GM23248 (cell line): ENCODE measurements around the gene KCTD6. TPM values are rescaled to one million over a fixed set of nuclear protein-coding genes. Genes with fewer than 3 reads are reported as not detected.
A peak's percentile ranks its signal among the peaks of the same experiment; 100 is the strongest.

Experiments used
- DNase-seq: peaks from one replicate; pipeline ENCODE4 v3.0.0-alpha.2; 2015
- H2AFZ ChIP-seq: fragments of 200-600 bp; sonication (generic); 2 replicates; pipeline ENCODE4 v1.6.1; 2016; ENCODE audit warnings: antibody characterized with exemption
- H3F3A ChIP-seq: fragments of 200-600 bp; sonication (generic); 2 replicates; pipeline ENCODE4 v1.6.1; 2016; ENCODE audit warnings: mild to moderate bottlenecking, antibody characterized with exemption, mixed run types; ENCODE audit not compliant: insufficient read depth
- H3K27ac ChIP-seq: fragments of 200-600 bp; sonication (generic); 2 replicates; pipeline ENCODE4 v1.5.1; 2016; ENCODE audit warnings: mild to moderate bottlenecking
- H3K27me3 ChIP-seq: fragments of 200-600 bp; sonication (generic); replicated peaks from 2 replicates; pipeline ENCODE4 v1.6.1; 2016; ENCODE audit warnings: mild to moderate bottlenecking; ENCODE audit not compliant: insufficient read depth
- H3K36me3 ChIP-seq: fragments of 200-600 bp; sonication (generic); 2 replicates; pipeline ENCODE4 v1.6.1; 2016; ENCODE audit warnings: low read depth, mild to moderate bottlenecking
- H3K4me1 ChIP-seq: fragments of 200-600 bp; sonication (generic); 2 replicates; pipeline ENCODE4 v1.6.1; 2016; ENCODE audit warnings: mild to moderate bottlenecking; ENCODE audit not compliant: insufficient read depth
- H3K4me2 ChIP-seq: fragments of 200-600 bp; sonication (generic); one replicate; pipeline ENCODE4 v1.6.1; 2016; ENCODE audit warnings: mild to moderate bottlenecking; ENCODE audit not compliant: unreplicated experiment
- H3K4me3 ChIP-seq: fragments of 200-600 bp; sonication (generic); 2 replicates; pipeline ENCODE4 v1.5.1; 2016; ENCODE audit warnings: mild to moderate bottlenecking
- H3K79me2 ChIP-seq: fragments of 200-600 bp; sonication (generic); 2 replicates; pipeline ENCODE4 v1.6.1; 2016; ENCODE audit warnings: mild to moderate bottlenecking; ENCODE audit not compliant: insufficient read depth
- H3K9ac ChIP-seq: fragments of 200-600 bp; sonication (generic); 2 replicates; pipeline ENCODE4 v1.6.1; 2016; ENCODE audit warnings: mild to moderate bottlenecking
- H3K9me2 ChIP-seq: fragments of 200-600 bp; sonication (generic); 2 replicates; pipeline ENCODE4 v1.6.1; 2016; ENCODE audit warnings: mixed run types, mild to moderate bottlenecking, moderate library complexity; ENCODE audit not compliant: insufficient read depth
- H3K9me3 ChIP-seq: fragments of 200-600 bp; sonication (generic); one replicate; pipeline ENCODE4 v1.6.1; 2017; ENCODE audit warnings: low read depth
- H4K20me1 ChIP-seq: fragments of 200-600 bp; sonication (generic); 2 replicates; pipeline ENCODE4 v1.6.0; 2016; ENCODE audit not compliant: insufficient read depth
- EZH2 ChIP-seq: fragments of 200-600 bp; sonication (generic); IDR thresholded peaks from 2 replicates; pipeline ENCODE4 v1.6.1; 2018; ENCODE audit warnings: antibody characterized with exemption, mild to moderate bottlenecking; ENCODE audit not compliant: insufficient read depth, poor library complexity, severe bottlenecking
- EZH2phosphoT487 ChIP-seq: fragments of 200-600 bp; sonication (generic); IDR thresholded peaks from 2 replicates; pipeline ENCODE4 v1.6.1; 2018; ENCODE audit warnings: antibody characterized with exemption, moderate library complexity, mild to moderate bottlenecking, low read depth; ENCODE audit not compliant: insufficient read depth
- WGBS, 2 experiments: methylation state at CpG; one replicate each; pipeline ENCODE4 v1.1.6; 2015 to 2017; ENCODE audit warnings: low lambda C conversion rate in 2 of 2, low coverage in 1 of 2; ENCODE audit errors: missing lambda C conversion rate in 2 of 2; 5-methylcytosine and 5-hydroxymethylcytosine counted together
- in situ Hi-C: fragments of 300-500 bp; cut with MboI; formaldehyde crosslinking; loops from 2 replicates; pipeline ENCODE4 v1.15.0; 2020
- polyA plus RNA-seq: library from polyadenylated mRNA; unstranded; fragments of >200 nt; fragmentation: Nextera tagmentation; extraction: Ambion mirVana; gene quantifications from 2 replicates; pipeline ENCODE4 v1.2.1, GENCODE V29; 2016
- total RNA-seq: library from RNA; depleted of rRNA; stranded (reverse); fragments of >200 nt; shearing (Covaris generic); gene quantifications from 2 replicates; pipeline ENCODE4 v1.2.3, GENCODE V29; 2014

Gene KCTD6
- total and polyA plus RNA-seq, 2 experiments from 2014 or later: 12.8 to 13.7 TPM

- no peak overlapping the region for H2AFZ ChIP-seq
- H3K36me3 ChIP-seq: no peaks in the 10 kb centered on the region
- no peaks in the 10 kb centered on the region for H3K27me3 ChIP-seq
- H3F3A ChIP-seq: peaks cover 54% of the 10 kb centered on the region
- no peak overlapping the region for H3K9ac ChIP-seq
- WGBS, 2 experiments: 78 to 85% methylated on average over 3 of the region's 3 CpGs
- H4K20me1 ChIP-seq: peaks cover 4% of the 10 kb centered on the region
- no peak for TF ChIP-seq EZH2
- TF ChIP-seq EZH2phosphoT487: no peak
- in situ Hi-C loops: no loop called here
- H3K4me3 ChIP-seq: no peak overlapping the region
- H3K4me1 ChIP-seq: peaks cover 49% of the 10 kb centered on the region
- H3K9me3 ChIP-seq: no peaks in the 10 kb centered on the region
- H3K9me2 ChIP-seq: no peaks in the 10 kb centered on the region
- H3K79me2 ChIP-seq: peaks cover 64% of the 10 kb centered on the region
- DNase-seq: no peak
- no peak overlapping the region for H3K27ac ChIP-seq
- no peak overlapping the region for H3K4me2 ChIP-seq
These were observed 2.2 kb downstream of the KCTD6 start for GRCh38 chr3:58494107-58494506.

GRCh38 chr3:58495101-58495500 lies 3.2 kb downstream of the KCTD6 start:
- Histone ChIP-seq H3K27ac (no peak overlapping the region), H4K20me1 (peaks cover 4% of the 10 kb centered on the region), H3K4me2 (peak overlapping the region; percentile 47), H3F3A (peaks cover 45% of the 10 kb centered on the region), H3K27me3 (no peaks in the 10 kb centered on the region), H3K4me1 (peaks cover 49% of the 10 kb centered on the region), H3K9me2 (no peaks in the 10 kb centered on the region), H3K9ac (no peak overlapping the region), H3K36me3 (no peaks in the 10 kb centered on the region), H3K4me3 (0 out of 2 replicates have a peak overlapping the region, but pooled peaks have one; percentile 6), H3K9me3 (no peaks in the 10 kb centered on the region), H2AFZ (no peak overlapping the region), H3K79me2 (peaks cover 74% of the 10 kb centered on the region)
- 16 to 17% methylated on average over 3 of the region's 3 CpGs for WGBS, 2 experiments
- TF ChIP-seq EZH2 (no peak), EZH2phosphoT487 (no peak)
- DNase-seq: peak; percentile 55
- in situ Hi-C loops: no loop called here

GRCh38 chr3:58496206-58496857 lies 4.4 kb downstream of the KCTD6 start:
- TF ChIP-seq EZH2 (no peak), EZH2phosphoT487 (no peak)
- Histone ChIP-seq H3K27me3 (no peaks in the 10 kb centered on the region), H3K4me1 (peaks cover 44% of the 10 kb centered on the region), H3K9ac (no peak overlapping the region), H2AFZ (no peak overlapping the region), H3K9me2 (no peaks in the 10 kb centered on the region), H4K20me1 (peaks cover 4% of the 10 kb centered on the region), H3K4me2 (no peak overlapping the region), H3K36me3 (peaks cover 4% of the 10 kb centered on the region; the same call in 1 of the 2 replicates), H3K9me3 (no peaks in the 10 kb centered on the region), H3K27ac (no peak overlapping the region), H3F3A (peaks cover 33% of the 10 kb centered on the region), H3K79me2 (peaks cover 86% of the 10 kb centered on the region), H3K4me3 (no peak overlapping the region)
- in situ Hi-C loops: no loop called here
- DNase-seq: no peak
- WGBS, 2 experiments: 88 to 90% methylated on average over 5 of the region's 5 CpGs

GRCh38 chr3:58497097-58497496 lies 5.2 kb downstream of the KCTD6 start:
- no peak for DNase-seq
- in situ Hi-C loops: no loop called here
- H3K9me2 ChIP-seq: no peaks in the 10 kb centered on the region
- H3K9ac ChIP-seq: no peak overlapping the region
- no peak overlapping the region for H3K4me3 ChIP-seq
- WGBS, 2 experiments: 15 to 19% methylated on average over 1 of the region's 1 CpG
- H3K79me2 ChIP-seq: peaks cover 94% of the 10 kb centered on the region
- H3K4me2 ChIP-seq: peak overlapping the region; percentile 10
- H3K36me3 ChIP-seq: peaks cover 11% of the 10 kb centered on the region
- H3K27me3 ChIP-seq: no peaks in the 10 kb centered on the region
- H3F3A ChIP-seq: peaks cover 31% of the 10 kb centered on the region
- no peaks in the 10 kb centered on the region for H3K9me3 ChIP-seq
- H4K20me1 ChIP-seq: peaks cover 4% of the 10 kb centered on the region
- TF ChIP-seq EZH2phosphoT487 (no peak), EZH2 (no peak)
- H3K27ac ChIP-seq: no peak overlapping the region; the same call in 1 of the 2 replicates
- no peak overlapping the region for H2AFZ ChIP-seq
- H3K4me1 ChIP-seq: peaks cover 44% of the 10 kb centered on the region
